Tibial nerve (tissue), 4 donors: ENCODE results near the gene GNG3.

ENCODE experiments used
- EP300 ChIP-seq, 2 donors: sonication (generic); formaldehyde crosslinking; IDR thresholded peaks; one replicate each; pipeline ENCODE4 v1.6.1; 2017; ENCODE audit warnings: antibody characterized with exemption in 2 of 2, mild to moderate bottlenecking in 1 of 2
- POLR2A ChIP-seq, 2 donors: fragments of 450-650 bp; IDR thresholded peaks; one replicate each; pipeline ENCODE4 v1.6.1; 2017; ENCODE audit warnings: antibody characterized with exemption in 2 of 2, mild to moderate bottlenecking in 2 of 2, moderate library complexity in 2 of 2
- TF ChIP-seq, protein P1 (sequence below), 5 experiments: fragments of 200-600 bp in 3 of 5; fragments of 450-650 bp in 2 of 5; sonication (generic) in 3 of 5; IDR thresholded peaks; one replicate each; pipeline ENCODE4 v1.5.1; 2016 to 2019; ENCODE audit warnings: antibody characterized with exemption in 5 of 5, mild to moderate bottlenecking in 3 of 5, moderate library complexity in 2 of 5

DNA sequence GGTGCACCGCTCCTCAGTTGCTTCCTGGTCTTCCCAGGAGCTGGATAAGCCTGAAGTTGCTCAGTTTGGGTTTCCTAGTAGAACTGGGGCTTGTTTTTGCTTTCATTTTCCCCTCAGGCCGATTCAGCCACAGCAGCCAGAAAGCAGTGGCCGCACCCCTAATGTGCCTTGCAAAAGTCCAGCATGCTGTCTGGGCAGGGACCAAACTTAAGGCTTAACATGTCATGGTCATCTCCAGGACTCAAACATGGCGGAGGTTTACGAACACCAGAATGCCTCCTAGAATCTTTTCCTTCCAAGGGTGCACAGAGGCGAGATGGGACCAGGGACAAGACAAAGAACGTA, 2.5 kb downstream of the GNG3 start:
- TF ChIP-seq, protein P1, sequence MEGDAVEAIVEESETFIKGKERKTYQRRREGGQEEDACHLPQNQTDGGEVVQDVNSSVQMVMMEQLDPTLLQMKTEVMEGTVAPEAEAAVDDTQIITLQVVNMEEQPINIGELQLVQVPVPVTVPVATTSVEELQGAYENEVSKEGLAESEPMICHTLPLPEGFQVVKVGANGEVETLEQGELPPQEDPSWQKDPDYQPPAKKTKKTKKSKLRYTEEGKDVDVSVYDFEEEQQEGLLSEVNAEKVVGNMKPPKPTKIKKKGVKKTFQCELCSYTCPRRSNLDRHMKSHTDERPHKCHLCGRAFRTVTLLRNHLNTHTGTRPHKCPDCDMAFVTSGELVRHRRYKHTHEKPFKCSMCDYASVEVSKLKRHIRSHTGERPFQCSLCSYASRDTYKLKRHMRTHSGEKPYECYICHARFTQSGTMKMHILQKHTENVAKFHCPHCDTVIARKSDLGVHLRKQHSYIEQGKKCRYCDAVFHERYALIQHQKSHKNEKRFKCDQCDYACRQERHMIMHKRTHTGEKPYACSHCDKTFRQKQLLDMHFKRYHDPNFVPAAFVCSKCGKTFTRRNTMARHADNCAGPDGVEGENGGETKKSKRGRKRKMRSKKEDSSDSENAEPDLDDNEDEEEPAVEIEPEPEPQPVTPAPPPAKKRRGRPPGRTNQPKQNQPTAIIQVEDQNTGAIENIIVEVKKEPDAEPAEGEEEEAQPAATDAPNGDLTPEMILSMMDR (IDR thresholded peaks at IDR 0.05) = peak in 1 of 5 experiments; percentile 7
- no peak for TF ChIP-seq POLR2A (IDR thresholded peaks at IDR 0.05)
- no peak for TF ChIP-seq EP300 (IDR thresholded peaks at IDR 0.05)
